GM18502 (cell line): ENCODE results near the gene ZBTB38.

Experiments
- ATAC-seq: cut with Tn5 transposase; IDR thresholded peaks from one replicate; pipeline ENCODE4 v1.9.1; 2021; ENCODE audit warnings: mild to moderate bottlenecking; ENCODE audit not compliant: unreplicated experiment, poor library complexity

ZBTB38 gene

GRCh38 chr3:141360888-141361598 is 7.3 kb upstream of the ZBTB38 start:
- ATAC-seq = peak; percentile 70

- no peak for ATAC-seq
Measured at GRCh38 chr3:141362736-141363135, 5.6 kb upstream of the ZBTB38 start.

- ATAC-seq = no peak
Measured at GRCh38 chr3:141365201-141365600, 3.1 kb upstream of the ZBTB38 start.

- ATAC-seq = no peak
Measured at GRCh38 chr3:141366285-141367037, 1.8 kb upstream of the ZBTB38 start.

- ATAC-seq = no peak
Measured at GRCh38 chr3:141367038-141367730, 1.1 kb upstream of the ZBTB38 start.

GRCh38 chr3:141368925-141369794 is 856 bp downstream of the ZBTB38 start:
- no peak for ATAC-seq

GRCh38 chr3:141370065-141370533 is 1.8 kb downstream of the ZBTB38 start:
- peak; percentile 91 for ATAC-seq

- peak; percentile 24 for ATAC-seq
Measured at GRCh38 chr3:141371882-141372281, 3.6 kb downstream of the ZBTB38 start.

GRCh38 chr3:141372656-141373055 is 4.4 kb downstream of the ZBTB38 start:
- ATAC-seq = no peak

- no peak for ATAC-seq
Measured at GRCh38 chr3:141373232-141373631, 4.9 kb downstream of the ZBTB38 start.

GRCh38 chr3:141373768-141374526 is 5.6 kb downstream of the ZBTB38 start:
- no peak for ATAC-seq

- ATAC-seq = no peak
Measured at GRCh38 chr3:141375381-141376301, 7.3 kb downstream of the ZBTB38 start.

- no peak for ATAC-seq
Measured at GRCh38 chr3:141377377-141377776, 9.1 kb downstream of the ZBTB38 start.

GRCh38 chr3:141378556-141378955 is 10.3 kb downstream of the ZBTB38 start:
- ATAC-seq = no peak

- peak; percentile 47 for ATAC-seq
Measured at GRCh38 chr3:141379250-141379966, 11.1 kb downstream of the ZBTB38 start.

- no peak for ATAC-seq
Measured at GRCh38 chr3:141380279-141380678, 12.0 kb downstream of the ZBTB38 start.

- ATAC-seq = peak; percentile 41
Measured at GRCh38 chr3:141380987-141381386, 12.7 kb downstream of the ZBTB38 start.

GRCh38 chr3:141382571-141382970 is 14.3 kb downstream of the ZBTB38 start:
- ATAC-seq = no peak
